CD4-positive, alpha-beta T cell treated with Interleukin-1 beta for 1 hour (primary cell): ENCODE results near the gene SMYD2.
A peak's percentile ranks its signal among the peaks of the same experiment; 100 is the strongest.

ENCODE experiments used
- DNase-seq, 2 donors: peaks; one replicate each; pipeline ENCODE4 v3.0.0-alpha.2; 2020 to 2022

The SMYD2 gene

GRCh38 chr1:214330222-214330621, 49.3 kb downstream of the SMYD2 start:
- no peak for DNase-seq

- no peak for DNase-seq
Measured at GRCh38 chr1:214330715-214331114, 49.8 kb downstream of the SMYD2 start.

- DNase-seq = no peak
Measured at GRCh38 chr1:214331180-214331579, 50.2 kb downstream of the SMYD2 start.

- peak; percentile 49 to 58 for DNase-seq
Measured at GRCh38 chr1:214331827-214332423, 51.0 kb downstream of the SMYD2 start.

GRCh38 chr1:214332946-214333798, 52.2 kb downstream of the SMYD2 start:
- DNase-seq = peak; percentile 19 to 20

GRCh38 chr1:214335567-214335966, 54.6 kb downstream of the SMYD2 start:
- DNase-seq = no peak

GRCh38 chr1:214337015-214337414, 56.1 kb downstream of the SMYD2 start:
- DNase-seq = no peak

GRCh38 chr1:214337511-214337910, 56.6 kb downstream of the SMYD2 start:
- DNase-seq = no peak

GRCh38 chr1:214338212-214338611, 57.3 kb downstream of the SMYD2 start:
- no peak for DNase-seq

GRCh38 chr1:214341459-214341858, 60.5 kb downstream of the SMYD2 start:
- DNase-seq = no peak

- no peak for DNase-seq
Measured at GRCh38 chr1:214341932-214342331, 61.0 kb downstream of the SMYD2 start.

GRCh38 chr1:214342525-214342924, 61.6 kb downstream of the SMYD2 start:
- DNase-seq = no peak

GRCh38 chr1:214344897-214345296, 63.9 kb downstream of the SMYD2 start:
- DNase-seq = no peak

- no peak for DNase-seq
Measured at GRCh38 chr1:214349008-214349407, 68.0 kb downstream of the SMYD2 start.

- DNase-seq = no peak
Measured at GRCh38 chr1:214349781-214350180, 68.8 kb downstream of the SMYD2 start.

- no peak for DNase-seq
Measured at GRCh38 chr1:214351551-214352277, 70.8 kb downstream of the SMYD2 start.

- no peak for DNase-seq
Measured at GRCh38 chr1:214352838-214353237, 71.9 kb downstream of the SMYD2 start.

- DNase-seq = no peak
Measured at GRCh38 chr1:214354440-214355148, 73.6 kb downstream of the SMYD2 start.

- no peak for DNase-seq
Measured at GRCh38 chr1:214360116-214360515, 79.2 kb downstream of the SMYD2 start.

- DNase-seq = no peak
Measured at GRCh38 chr1:214360525-214361164, 79.7 kb downstream of the SMYD2 start.

GRCh38 chr1:214361636-214362035, 80.7 kb downstream of the SMYD2 start:
- no peak for DNase-seq

- peak in 1 of 2 donors; percentile 27 for DNase-seq
Measured at GRCh38 chr1:214362188-214362882, 81.4 kb downstream of the SMYD2 start.
